HG02884 (cell line): ENCODE data around the gene GNAZ.

ENCODE experiments used
- ATAC-seq: cut with Tn5 transposase; IDR thresholded peaks from one replicate; pipeline ENCODE4 v1.9.1; 2021; ENCODE audit warnings: mild to moderate bottlenecking, moderate library complexity; ENCODE audit not compliant: unreplicated experiment

Gene GNAZ

GRCh38 chr22:23063539-23064380, 6.6 kb upstream of the GNAZ start:
- ATAC-seq, result no peak

GRCh38 chr22:23064381-23065068, 5.8 kb upstream of the GNAZ start:
- ATAC-seq, result no peak

- ATAC-seq, result no peak
Measured at GRCh38 chr22:23065069-23065451, 5.3 kb upstream of the GNAZ start.

- no peak for ATAC-seq
Measured at GRCh38 chr22:23065495-23066122, 4.7 kb upstream of the GNAZ start.

GRCh38 chr22:23066200-23067022, 3.9 kb upstream of the GNAZ start:
- no peak for ATAC-seq

- ATAC-seq, result no peak
Measured at GRCh38 chr22:23067023-23067650, 3.2 kb upstream of the GNAZ start.

GRCh38 chr22:23067691-23068090, 2.6 kb upstream of the GNAZ start:
- no peak for ATAC-seq

- no peak for ATAC-seq
Measured at GRCh38 chr22:23068096-23068831, 2.1 kb upstream of the GNAZ start.

GRCh38 chr22:23068832-23069385, 1.4 kb upstream of the GNAZ start:
- ATAC-seq, result no peak

GRCh38 chr22:23069502-23070357, 589 bp upstream of the GNAZ start:
- peak; percentile 83 for ATAC-seq

- ATAC-seq, result no peak
Measured at GRCh38 chr22:23071230-23072076, 1.1 kb downstream of the GNAZ start.

GRCh38 chr22:23072077-23072910, 2.0 kb downstream of the GNAZ start:
- ATAC-seq, result no peak

- ATAC-seq, result no peak
Measured at GRCh38 chr22:23072911-23073491, 2.7 kb downstream of the GNAZ start.

GRCh38 chr22:23073526-23074229, 3.4 kb downstream of the GNAZ start:
- no peak for ATAC-seq

- no peak for ATAC-seq
Measured at GRCh38 chr22:23074451-23074850, 4.1 kb downstream of the GNAZ start.

GRCh38 chr22:23075050-23075449, 4.7 kb downstream of the GNAZ start:
- ATAC-seq, result no peak
